Neural cell (in vitro differentiated cells): ENCODE results near the gene DCTN5.

Experiments used
- CTCF ChIP-seq: fragments of 450-650 bp; IDR thresholded peaks from 2 replicates; pipeline ENCODE4 v1.5.1; 2014; ENCODE audit warnings: antibody characterized with exemption, mild to moderate bottlenecking, moderate library complexity; ENCODE audit not compliant: poor library complexity, severe bottlenecking
- EP300 ChIP-seq: fragments of 450-650 bp; conservative IDR thresholded peaks from 2 replicates; pipeline ENCODE4 v1.6.1; 2014; ENCODE audit warnings: antibody characterized with exemption, mild to moderate bottlenecking, moderate library complexity; ENCODE audit not compliant: poor library complexity, severe bottlenecking
- EZH2 ChIP-seq: fragments of 200-600, 300-800 bp; shearing (Covaris generic), sonication (generic); IDR thresholded peaks from 2 replicates; pipeline ENCODE4 v1.6.1; 2014; ENCODE audit warnings: antibody characterized with exemption, low read length, borderline replicate concordance, mild to moderate bottlenecking; ENCODE audit not compliant: insufficient read depth, poor library complexity, severe bottlenecking
- MXI1 ChIP-seq: fragments of 450-650 bp; conservative IDR thresholded peaks from 2 replicates; pipeline ENCODE4 v1.6.1; 2014; ENCODE audit warnings: antibody characterized with exemption, mild to moderate bottlenecking; ENCODE audit not compliant: poor library complexity, severe bottlenecking
- POLR2AphosphoS5 ChIP-seq: IDR thresholded peaks from 2 replicates; pipeline ENCODE4 v1.6.1; 2012
- RAD21 ChIP-seq: fragments of 450-650 bp; conservative IDR thresholded peaks from 2 replicates; pipeline ENCODE4 v1.6.1; 2014; ENCODE audit warnings: antibody characterized with exemption, mild to moderate bottlenecking, moderate library complexity
- REST ChIP-seq: IDR thresholded peaks from 2 replicates; pipeline ENCODE4 v1.6.1; 2012; ENCODE audit warnings: borderline replicate concordance
- TAF1 ChIP-seq: IDR thresholded peaks from 2 replicates; pipeline ENCODE4 v1.6.1; 2012; ENCODE audit warnings: low read depth

- TF ChIP-seq EZH2 (no peak), CTCF (no peak), EP300 (no peak), MXI1 (no peak), TAF1 (no peak), RAD21 (no peak), POLR2AphosphoS5 (no peak), REST (no peak)
Measured at GRCh38 chr16:23694265-23694643, 53.0 kb downstream of the DCTN5 start.
